Sigmoid colon (tissue), 7 donors: ENCODE results near the gene ALDH18A1. TPM values are rescaled to one million over a fixed set of nuclear protein-coding genes. Genes with fewer than 3 reads are reported as not detected.

Source experiments
- DNase-seq: peaks from one replicate; pipeline ENCODE4 v3.0.0-alpha.2; 2019
- H3K27ac ChIP-seq, 4 donors: fragments of 200-600 bp; sonication (generic); one replicate each; pipeline ENCODE4 v1.5.1; 2016 to 2019; ENCODE audit warnings: mild to moderate bottlenecking in 1 of 4
- H3K27me3 ChIP-seq, 3 donors: fragments of 200-600 bp; sonication (generic); one replicate each; pipeline ENCODE4 v1.5.1; 2019; ENCODE audit warnings: mild to moderate bottlenecking in 1 of 3
- H3K36me3 ChIP-seq, 4 donors: fragments of 200-600 bp; sonication (generic); one replicate each; pipeline ENCODE4 v1.5.1; 2016 to 2019
- H3K4me1 ChIP-seq, 4 donors: fragments of 200-600 bp; sonication (generic); one replicate each; pipeline ENCODE4 v1.5.1; 2017 to 2019
- H3K4me3 ChIP-seq, 4 donors: fragments of 200-600 bp; sonication (generic); one replicate each; pipeline ENCODE4 v1.5.1; 2017 to 2019; ENCODE audit warnings: mild to moderate bottlenecking in 2 of 4, moderate library complexity in 1 of 4
- H3K9me3 ChIP-seq, 4 donors: fragments of 200-600 bp in 3 of 4; sonication (generic) in 3 of 4; one replicate each; pipeline versions ENCODE4 v1.5.1 to v1.6.1; 2013 to 2019
- CTCF ChIP-seq, 4 experiments: fragments of 450-650 bp in 3 of 4; fragments of 200-600 bp in 1 of 4; IDR thresholded peaks; one replicate each; pipeline ENCODE4 v1.5.1; 2016 to 2019; ENCODE audit warnings: antibody characterized with exemption in 4 of 4, mild to moderate bottlenecking in 3 of 4, moderate library complexity in 2 of 4
- EP300 ChIP-seq, 4 donors: sonication (generic); formaldehyde crosslinking; IDR thresholded peaks; one replicate each; pipeline ENCODE4 v1.6.1; 2017; ENCODE audit warnings: antibody characterized with exemption in 4 of 4
- POLR2A ChIP-seq, 2 donors: fragments of 450-650 bp; IDR thresholded peaks; one replicate each; pipeline ENCODE4 v1.6.1; 2016; ENCODE audit warnings: antibody characterized with exemption in 2 of 2, mild to moderate bottlenecking in 2 of 2, moderate library complexity in 2 of 2
- POLR2AphosphoS5 ChIP-seq, 4 donors: sonication (generic); formaldehyde crosslinking; IDR thresholded peaks; one replicate each; pipeline ENCODE4 v1.6.1; 2017; ENCODE audit warnings: antibody characterized with exemption in 4 of 4
- WGBS, 2 donors: extraction: QIAGEN DNeasy Blood & Tissue Kit; methylation state at CpG; one replicate each; pipeline ENCODE4 v1.1.7; 2013; 5-methylcytosine and 5-hydroxymethylcytosine counted together
- intact Hi-C: fragments of 100-400 bp; cut with DNase I; formaldehyde crosslinking; loops from one replicate; pipeline ENCODE4 v1.15.1; 2023
- polyA plus RNA-seq, 3 donors: library from polyadenylated mRNA; stranded (reverse); fragments of 200-250 nt; gene quantifications; one replicate each; pipeline ENCODE4 v1.2.3, GENCODE V29; 2013
- total RNA-seq, 4 donors: library from RNA; depleted of rRNA; stranded (reverse); fragments of >200 nt; gene quantifications; one replicate each; pipeline ENCODE4 v1.1.0, GENCODE V29; 2016
- donor health status: healthy with polysubstance abuse.
- donor health status: Bipolar disorder and iron deficiency.
- donor health status: healthy.

The ALDH18A1 gene
- total and polyA plus RNA-seq, 7 donors = 17.1 to 42.1 (median 24.6) TPM

DNA sequence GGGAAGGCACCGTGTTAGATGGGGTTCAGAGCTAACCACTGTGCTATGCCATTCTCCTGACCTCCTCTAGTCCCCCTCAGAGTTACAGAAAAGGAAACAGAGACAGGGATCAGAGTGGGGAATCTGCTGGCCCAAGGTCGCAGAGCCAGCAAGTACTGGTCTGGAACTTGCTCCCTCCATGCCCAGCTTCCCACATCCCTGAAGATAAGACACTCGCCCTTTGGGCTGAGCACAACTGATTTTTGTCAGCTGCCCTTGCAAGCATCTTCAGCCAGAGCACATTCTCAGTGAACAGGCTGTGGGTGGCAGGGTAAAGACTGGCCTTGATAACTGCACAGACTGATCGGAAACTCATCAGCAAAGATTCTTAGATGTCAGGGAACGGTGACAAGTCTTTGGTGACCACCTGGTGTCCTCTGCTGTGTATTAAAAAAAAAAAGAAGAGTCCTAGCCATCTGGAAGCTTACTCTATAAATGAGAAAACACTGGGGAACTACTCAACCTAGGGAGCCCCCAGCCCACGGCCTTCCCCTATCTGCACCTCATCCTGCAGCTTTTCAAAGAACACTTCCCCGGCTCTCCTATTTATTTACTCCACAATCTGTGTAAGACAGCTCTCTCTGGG lies 94.1 kb downstream of the ALDH18A1 start:
- no peak for DNase-seq
- H3K27me3 ChIP-seq = no peaks in the 10 kb centered on the region
- intact Hi-C loops = no loop called here
- peak overlapping the region; percentile 93 to 98 (median 96) for H3K27ac ChIP-seq
- TF ChIP-seq EP300 (IDR thresholded peaks at IDR 0.05) = no peak
- TF ChIP-seq POLR2A (IDR thresholded peaks at IDR 0.05) = no peak
- TF ChIP-seq POLR2AphosphoS5 (IDR thresholded peaks at IDR 0.05) = no peak
- no peak for TF ChIP-seq CTCF (IDR thresholded peaks at IDR 0.05)
- H3K9me3 ChIP-seq = no peaks in the 10 kb centered on the region
- H3K4me1 ChIP-seq = peaks cover 0 to 44% (median 39%) of the 10 kb centered on the region in 4 donors
- H3K36me3 ChIP-seq = no peaks in the 10 kb centered on the region
- WGBS, 2 donors = 18 to 63% methylated on average over 7 of the region's 7 CpGs
- H3K4me3 ChIP-seq = no peak overlapping the region

GRCh38 chr10:95561864-95562177 lies 94.7 kb downstream of the ALDH18A1 start:
- Histone ChIP-seq H3K4me1 (peaks cover 0 to 44% (median 39%) of the 10 kb centered on the region in 4 donors), H3K27ac (peak overlapping the region; percentile 93 to 98 (median 96)), H3K27me3 (no peaks in the 10 kb centered on the region), H3K4me3 (peak overlapping the region; percentile 26 to 96 (median 86)), H3K36me3 (no peaks in the 10 kb centered on the region), H3K9me3 (no peaks in the 10 kb centered on the region)
- TF ChIP-seq POLR2AphosphoS5 (IDR thresholded peaks at IDR 0.05) = no peak
- no peak for TF ChIP-seq CTCF (IDR thresholded peaks at IDR 0.05)
- no peak for TF ChIP-seq POLR2A (IDR thresholded peaks at IDR 0.05)
- TF ChIP-seq EP300 (IDR thresholded peaks at IDR 0.05) = no peak
- 20 to 54% methylated on average over 7 of the region's 7 CpGs for WGBS, 2 donors
- no peak for DNase-seq
- intact Hi-C loops = loop anchor here (2.0 kb wide), 1 partner anchor 39 kb away; no protein-coding TSS in a partner anchor

GRCh38 chr10:95561177-95561863 lies 95.2 kb downstream of the ALDH18A1 start, which contains the start of gene SORBS1:
Gene SORBS1 (minus strand): TSS chr10:95561371. CDS start chr10:95441135, 120,236 bp downstream.
- peak; percentile 99 for DNase-seq
- Histone ChIP-seq H3K4me1 (peaks cover 0 to 42% (median 36%) of the 10 kb centered on the region in 4 donors), H3K27me3 (no peaks in the 10 kb centered on the region), H3K9me3 (no peaks in the 10 kb centered on the region), H3K36me3 (no peaks in the 10 kb centered on the region), H3K27ac (peak within 1 kb of the TSS; percentile 93 to 98 (median 96)), H3K4me3 (peak within 1 kb of the TSS; percentile 82 to 96 (median 90))
- 0 to 1% methylated on average over 77 of the region's 77 CpGs for WGBS, 2 donors
- intact Hi-C loops = loop anchor here (2.0 kb wide), 1 partner anchor 39 kb away; no protein-coding TSS in a partner anchor
- TF ChIP-seq EP300 (IDR thresholded peaks at IDR 0.05) (peak in 1 of 4 donors; percentile 44), CTCF (IDR thresholded peaks at IDR 0.05) (no peak), POLR2A (IDR thresholded peaks at IDR 0.05) (peak in 1 of 2 donors; percentile 53), POLR2AphosphoS5 (IDR thresholded peaks at IDR 0.05) (peak; percentile 91 to 99 (median 96))

DNA sequence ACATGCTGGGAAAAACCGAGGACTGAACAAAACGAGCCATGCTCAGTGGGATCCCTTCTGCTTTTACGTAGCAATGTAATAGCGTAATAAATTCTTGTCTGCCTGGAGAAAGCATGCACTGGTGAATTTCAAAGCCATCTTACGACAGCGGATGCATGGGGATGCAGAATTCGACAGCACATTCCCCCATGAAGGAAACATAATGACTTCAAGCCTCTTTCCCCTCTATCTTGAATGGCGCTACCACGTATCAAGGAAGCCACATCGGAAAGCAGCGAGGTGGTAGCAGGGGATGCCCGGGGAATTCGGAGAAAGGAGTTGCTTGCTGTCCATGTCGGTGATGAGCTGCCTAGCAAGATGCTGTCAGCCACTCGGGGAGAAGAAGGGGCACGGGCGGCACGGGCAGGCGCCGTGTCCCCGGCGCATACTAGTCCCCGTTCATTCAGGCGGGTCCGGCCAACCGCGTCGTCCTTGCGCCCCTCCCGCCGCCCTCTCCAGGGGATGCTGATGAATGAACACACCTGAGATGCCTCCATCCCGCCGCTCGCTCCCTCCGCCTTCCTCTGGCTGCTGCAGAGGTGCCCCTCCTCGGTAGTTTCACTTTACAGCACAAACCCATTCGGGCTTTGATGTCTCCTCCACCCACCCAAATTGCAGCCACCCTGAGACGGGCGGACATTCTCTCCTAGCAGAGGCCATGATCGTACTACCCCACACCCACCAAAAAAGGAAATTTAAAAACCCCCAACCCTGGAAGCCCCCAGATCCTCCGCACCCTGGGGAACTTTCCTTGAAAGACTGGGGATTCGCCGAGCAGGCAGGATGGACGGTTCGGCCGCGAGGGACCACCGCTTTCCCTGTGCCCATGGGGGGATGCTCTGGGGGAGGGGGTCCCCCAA lies 96.0 kb downstream of the ALDH18A1 start:
- no peaks in the 10 kb centered on the region for H3K9me3 ChIP-seq
- peaks cover 0 to 42% (median 32%) of the 10 kb centered on the region in 4 donors for H3K4me1 ChIP-seq
- no peaks in the 10 kb centered on the region for H3K27me3 ChIP-seq
- peak; percentile 13 to 54 (median 52) for TF ChIP-seq POLR2AphosphoS5 (IDR thresholded peaks at IDR 0.05)
- peak in 1 of 2 donors; percentile 15 for TF ChIP-seq POLR2A (IDR thresholded peaks at IDR 0.05)
- no peak for TF ChIP-seq CTCF (IDR thresholded peaks at IDR 0.05)
- peak in 1 of 4 donors; percentile 54 for TF ChIP-seq EP300 (IDR thresholded peaks at IDR 0.05)
- H3K36me3 ChIP-seq = no peaks in the 10 kb centered on the region
- intact Hi-C loops = loop anchor here (2.0 kb wide), 1 partner anchor 40 kb away; no protein-coding TSS in a partner anchor
- peak overlapping the region; percentile 82 to 96 (median 90) for H3K4me3 ChIP-seq
- WGBS, 2 donors = 1 to 6% methylated on average over 48 of the region's 48 CpGs
- peak; percentile 80 for DNase-seq
- peak overlapping the region; percentile 93 to 98 (median 96) for H3K27ac ChIP-seq
